ENCODE measurements around the gene PDGFRB. TPM values are rescaled to one million over a fixed set of nuclear protein-coding genes. Genes with fewer than 3 reads are reported as not detected.
A peak's percentile ranks its signal among the peaks of the same experiment; 100 is the strongest.

The PDGFRB gene
- total and polyA plus RNA-seq, 4 donors, result 5.2 to 13.1 (median 8.3) TPM

DNA sequence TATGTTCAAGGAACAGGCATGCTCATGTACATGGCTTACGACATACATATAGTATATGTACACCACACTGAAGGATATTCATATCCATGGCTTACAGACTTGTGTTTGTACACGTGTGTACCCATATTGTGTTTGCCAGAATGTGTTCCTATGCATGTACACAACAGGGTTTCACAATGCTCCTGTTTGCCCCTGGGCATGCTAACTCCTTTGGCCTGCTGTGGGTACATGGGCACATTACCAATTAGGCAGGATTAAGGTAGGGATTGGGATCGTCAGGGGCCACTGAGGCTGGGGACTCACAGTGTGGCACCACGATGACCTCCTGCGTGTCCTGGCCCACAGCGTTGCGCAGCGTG, 26.2 kb downstream of the PDGFRB start:
- peak in 1 of 2 donors; percentile 20 for TF ChIP-seq RXRA (IDR thresholded peaks at IDR 0.05)
- no peak for TF ChIP-seq FOXA1 (IDR thresholded peaks at IDR 0.05)
- TF ChIP-seq GABPA (IDR thresholded peaks at IDR 0.05 in 1 of 2, conservative IDR thresholded peaks at IDR 0.05 in 1 of 2), result no peak
- peak in 1 of 2 donors; percentile 49 for TF ChIP-seq HNF4A (conservative IDR thresholded peaks at IDR 0.05)
- peak; percentile 48 for TF ChIP-seq FOXA2 (IDR thresholded peaks at IDR 0.05)
- 39% methylated on average over 8 of the region's 8 CpGs for WGBS
- no peak for DNase-seq (ENCODE audit: low spot score)
- peaks cover 0 to 28% (median 20%) of the 10 kb centered on the region in 4 donors for H3K4me1 ChIP-seq (ENCODE audit: control insufficient read depth in 4 of 4, insufficient read depth in 4 of 4, low read length in 3 of 4)
- peak overlapping the region in 1 of 3 donors; percentile 30 for H3K4me3 ChIP-seq (ENCODE audit: low read depth in 1 of 3, low read length in 3 of 3)
- H3K27ac ChIP-seq (ENCODE audit: low read depth in 1 of 2, low read length in 2 of 2), result peak overlapping the region; percentile 65 to 66
- no peaks in the 10 kb centered on the region for H3K9me3 ChIP-seq (ENCODE audit: control insufficient read depth in 4 of 4, low read length in 3 of 4)
- H3K36me3 ChIP-seq (ENCODE audit: control insufficient read depth in 4 of 4, insufficient read depth in 3 of 4, low read depth in 1 of 4, low read length in 3 of 4), result peaks cover 0 to 2% (median 0%) of the 10 kb centered on the region in 4 donors
- H3K27me3 ChIP-seq (ENCODE audit: control insufficient read depth in 4 of 4, insufficient read depth in 4 of 4, low read length in 3 of 4), result no peaks in the 10 kb centered on the region
- H3K9ac ChIP-seq (ENCODE audit: low read depth in 1 of 2, low read length in 2 of 2), result no peak overlapping the region

DNA sequence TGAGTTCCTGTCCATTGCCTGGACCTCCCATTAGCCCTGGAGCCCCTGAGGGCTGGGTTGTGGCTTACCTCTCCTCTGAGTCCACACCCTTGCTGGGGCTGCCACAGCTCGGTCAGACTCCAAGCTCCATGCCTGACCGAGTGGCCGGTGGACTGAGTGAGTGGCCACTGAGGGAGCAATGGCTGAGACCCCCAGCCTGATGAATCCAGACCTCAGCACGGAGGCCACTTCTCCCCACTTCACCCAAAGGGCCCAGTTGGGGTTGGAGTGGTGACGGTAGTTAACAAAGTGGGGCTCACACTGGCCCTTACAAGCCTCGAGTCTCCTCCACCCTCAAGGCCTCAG, 28.8 kb downstream of the PDGFRB start:
- 89% methylated on average over 6 of the region's 6 CpGs for WGBS
- Histone ChIP-seq H3K27ac (ENCODE audit: low read depth in 1 of 2, low read length in 2 of 2) (no peak overlapping the region), H3K9me3 (ENCODE audit: control insufficient read depth in 4 of 4, low read length in 3 of 4) (no peaks in the 10 kb centered on the region), H3K36me3 (ENCODE audit: control insufficient read depth in 4 of 4, insufficient read depth in 3 of 4, low read depth in 1 of 4, low read length in 3 of 4) (peaks cover 0 to 4% (median 1%) of the 10 kb centered on the region in 4 donors), H3K4me3 (ENCODE audit: low read depth in 1 of 3, low read length in 3 of 3) (no peak overlapping the region), H3K4me1 (ENCODE audit: control insufficient read depth in 4 of 4, insufficient read depth in 4 of 4, low read length in 3 of 4) (peaks cover 0 to 30% (median 20%) of the 10 kb centered on the region in 4 donors), H3K9ac (ENCODE audit: low read depth in 1 of 2, low read length in 2 of 2) (no peak overlapping the region), H3K27me3 (ENCODE audit: control insufficient read depth in 4 of 4, insufficient read depth in 4 of 4, low read length in 3 of 4) (no peaks in the 10 kb centered on the region)
- DNase-seq (ENCODE audit: low spot score), result no peak
- TF ChIP-seq TAF1 (conservative IDR thresholded peaks at IDR 0.05), result no peak
- TF ChIP-seq, protein P1, sequence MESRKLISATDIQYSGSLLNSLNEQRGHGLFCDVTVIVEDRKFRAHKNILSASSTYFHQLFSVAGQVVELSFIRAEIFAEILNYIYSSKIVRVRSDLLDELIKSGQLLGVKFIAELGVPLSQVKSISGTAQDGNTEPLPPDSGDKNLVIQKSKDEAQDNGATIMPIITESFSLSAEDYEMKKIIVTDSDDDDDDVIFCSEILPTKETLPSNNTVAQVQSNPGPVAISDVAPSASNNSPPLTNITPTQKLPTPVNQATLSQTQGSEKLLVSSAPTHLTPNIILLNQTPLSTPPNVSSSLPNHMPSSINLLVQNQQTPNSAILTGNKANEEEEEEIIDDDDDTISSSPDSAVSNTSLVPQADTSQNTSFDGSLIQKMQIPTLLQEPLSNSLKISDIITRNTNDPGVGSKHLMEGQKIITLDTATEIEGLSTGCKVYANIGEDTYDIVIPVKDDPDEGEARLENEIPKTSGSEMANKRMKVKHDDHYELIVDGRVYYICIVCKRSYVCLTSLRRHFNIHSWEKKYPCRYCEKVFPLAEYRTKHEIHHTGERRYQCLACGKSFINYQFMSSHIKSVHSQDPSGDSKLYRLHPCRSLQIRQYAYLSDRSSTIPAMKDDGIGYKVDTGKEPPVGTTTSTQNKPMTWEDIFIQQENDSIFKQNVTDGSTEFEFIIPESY (IDR thresholded peaks at IDR 0.05), result no peak

DNA sequence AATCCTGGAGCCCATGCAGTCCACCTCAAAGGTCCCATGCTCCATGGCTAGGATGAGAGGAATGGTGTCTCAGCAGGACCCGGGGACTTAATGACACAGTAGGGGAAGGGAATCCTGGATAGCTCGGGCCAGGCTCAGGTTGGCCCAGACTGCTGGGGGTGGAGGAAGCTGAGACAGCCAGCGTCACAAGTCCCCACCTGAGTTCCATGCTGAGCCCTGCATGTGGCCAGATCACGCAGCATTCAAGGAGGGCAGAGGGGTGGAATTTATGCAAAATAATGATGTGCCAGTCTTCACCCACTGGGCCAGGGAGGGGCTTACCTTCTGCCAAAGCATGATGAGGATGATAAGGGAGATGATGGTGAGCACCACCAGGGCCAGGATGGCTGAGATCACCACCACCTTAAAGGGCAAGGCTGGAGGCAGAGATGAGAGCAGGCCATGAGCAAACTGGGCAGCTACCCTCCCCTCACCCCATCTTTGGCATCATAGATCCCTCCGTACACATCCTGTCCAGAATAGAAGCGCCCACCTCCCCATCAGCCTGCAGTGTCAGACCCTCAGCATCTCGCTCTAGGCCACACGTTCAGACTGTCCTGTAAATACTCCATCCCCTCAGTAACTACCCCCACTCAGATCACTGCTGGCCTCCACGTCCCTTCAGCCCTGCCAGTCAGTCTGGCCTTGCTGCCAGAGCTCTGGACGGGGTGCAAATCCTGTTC, 29.3 kb downstream of the PDGFRB start:
- Histone ChIP-seq H3K27me3 (ENCODE audit: control insufficient read depth in 4 of 4, insufficient read depth in 4 of 4, low read length in 3 of 4) (no peaks in the 10 kb centered on the region), H3K9ac (ENCODE audit: low read depth in 1 of 2, low read length in 2 of 2) (no peak overlapping the region), H3K27ac (ENCODE audit: low read depth in 1 of 2, low read length in 2 of 2) (no peak overlapping the region), H3K36me3 (ENCODE audit: control insufficient read depth in 4 of 4, insufficient read depth in 3 of 4, low read depth in 1 of 4, low read length in 3 of 4) (peaks cover 0 to 4% (median 1%) of the 10 kb centered on the region in 4 donors), H3K9me3 (ENCODE audit: control insufficient read depth in 4 of 4, low read length in 3 of 4) (no peaks in the 10 kb centered on the region), H3K4me1 (ENCODE audit: control insufficient read depth in 4 of 4, insufficient read depth in 4 of 4, low read length in 3 of 4) (peaks cover 0 to 30% (median 18%) of the 10 kb centered on the region in 4 donors), H3K4me3 (ENCODE audit: low read depth in 1 of 3, low read length in 3 of 3) (no peak overlapping the region)
- no peak for DNase-seq (ENCODE audit: low spot score)
- 93% methylated on average over 10 of the region's 10 CpGs for WGBS
- no peak for TF ChIP-seq HNF4A (conservative IDR thresholded peaks at IDR 0.05)
- TF ChIP-seq, protein P2, sequence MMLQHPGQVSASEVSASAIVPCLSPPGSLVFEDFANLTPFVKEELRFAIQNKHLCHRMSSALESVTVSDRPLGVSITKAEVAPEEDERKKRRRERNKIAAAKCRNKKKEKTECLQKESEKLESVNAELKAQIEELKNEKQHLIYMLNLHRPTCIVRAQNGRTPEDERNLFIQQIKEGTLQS (IDR thresholded peaks at IDR 0.05), result no peak

DNA sequence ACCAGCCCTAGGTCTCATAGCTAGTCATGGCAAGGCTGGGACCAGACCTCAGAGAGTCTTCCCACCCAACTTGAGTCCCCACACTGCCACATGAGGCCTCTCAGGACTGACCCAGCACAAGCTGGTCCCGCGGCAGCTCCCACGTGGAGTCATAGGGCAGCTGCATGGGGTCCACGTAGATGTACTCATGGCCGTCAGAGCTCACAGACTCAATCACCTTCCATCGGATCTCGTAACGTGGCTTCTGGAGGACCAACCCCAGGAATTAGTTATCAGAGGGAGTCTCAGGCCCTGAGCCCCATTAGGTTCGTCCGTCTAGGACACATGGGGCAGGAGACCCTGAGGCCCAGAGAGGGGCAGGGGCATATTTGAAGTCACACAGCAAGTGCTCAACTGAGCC, 30.3 kb downstream of the PDGFRB start:
- Histone ChIP-seq H3K36me3 (ENCODE audit: control insufficient read depth in 4 of 4, insufficient read depth in 3 of 4, low read depth in 1 of 4, low read length in 3 of 4) (peaks cover 0 to 10% (median 1%) of the 10 kb centered on the region in 4 donors), H3K27me3 (ENCODE audit: control insufficient read depth in 4 of 4, insufficient read depth in 4 of 4, low read length in 3 of 4) (no peaks in the 10 kb centered on the region), H3K4me1 (ENCODE audit: control insufficient read depth in 4 of 4, insufficient read depth in 4 of 4, low read length in 3 of 4) (peaks cover 0 to 21% (median 12%) of the 10 kb centered on the region in 4 donors), H3K4me3 (ENCODE audit: low read depth in 1 of 3, low read length in 3 of 3) (no peak overlapping the region), H3K9ac (ENCODE audit: low read depth in 1 of 2, low read length in 2 of 2) (no peak overlapping the region), H3K27ac (ENCODE audit: low read depth in 1 of 2, low read length in 2 of 2) (no peak overlapping the region), H3K9me3 (ENCODE audit: control insufficient read depth in 4 of 4, low read length in 3 of 4) (no peaks in the 10 kb centered on the region)
- WGBS, result 96% methylated on average over 10 of the region's 10 CpGs
- DNase-seq (ENCODE audit: low spot score), result no peak
- TF ChIP-seq YY1 (IDR thresholded peaks at IDR 0.05) (no peak), FOXA1 (IDR thresholded peaks at IDR 0.05) (no peak), JUND (IDR thresholded peaks at IDR 0.05) (no peak), RXRA (IDR thresholded peaks at IDR 0.05) (no peak), HNF4A (conservative IDR thresholded peaks at IDR 0.05) (no peak), SP1 (IDR thresholded peaks at IDR 0.05) (no peak), GABPA (IDR thresholded peaks at IDR 0.05 in 1 of 2, conservative IDR thresholded peaks at IDR 0.05 in 1 of 2) (no peak), NR2F2 (IDR thresholded peaks at IDR 0.05) (no peak), FOXA2 (IDR thresholded peaks at IDR 0.05) (no peak)
- TF ChIP-seq, protein P1 (IDR thresholded peaks at IDR 0.05), result no peak
- TF ChIP-seq, protein P3, sequence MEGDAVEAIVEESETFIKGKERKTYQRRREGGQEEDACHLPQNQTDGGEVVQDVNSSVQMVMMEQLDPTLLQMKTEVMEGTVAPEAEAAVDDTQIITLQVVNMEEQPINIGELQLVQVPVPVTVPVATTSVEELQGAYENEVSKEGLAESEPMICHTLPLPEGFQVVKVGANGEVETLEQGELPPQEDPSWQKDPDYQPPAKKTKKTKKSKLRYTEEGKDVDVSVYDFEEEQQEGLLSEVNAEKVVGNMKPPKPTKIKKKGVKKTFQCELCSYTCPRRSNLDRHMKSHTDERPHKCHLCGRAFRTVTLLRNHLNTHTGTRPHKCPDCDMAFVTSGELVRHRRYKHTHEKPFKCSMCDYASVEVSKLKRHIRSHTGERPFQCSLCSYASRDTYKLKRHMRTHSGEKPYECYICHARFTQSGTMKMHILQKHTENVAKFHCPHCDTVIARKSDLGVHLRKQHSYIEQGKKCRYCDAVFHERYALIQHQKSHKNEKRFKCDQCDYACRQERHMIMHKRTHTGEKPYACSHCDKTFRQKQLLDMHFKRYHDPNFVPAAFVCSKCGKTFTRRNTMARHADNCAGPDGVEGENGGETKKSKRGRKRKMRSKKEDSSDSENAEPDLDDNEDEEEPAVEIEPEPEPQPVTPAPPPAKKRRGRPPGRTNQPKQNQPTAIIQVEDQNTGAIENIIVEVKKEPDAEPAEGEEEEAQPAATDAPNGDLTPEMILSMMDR (IDR thresholded peaks at IDR 0.05; ENCODE audit: low read depth, low read length, missing input control), result no peak
